ENCODE data around the gene GTF2I.
"Not testable (repeated sequence)": the region's sequence is repeated elsewhere in the genome, so short reads cannot be mapped to it uniquely, and the experiment has no call there.

Gene GTF2I
- 75.4 to 147 (median 107) reads per million in 3 experiments for total RNA-seq

- DNase-seq = no peak
Measured at GRCh38 chr7:74657692-74658177, at the start of gene GTF2I. Gene GTF2I (plus strand): TSS chr7:74657718. CDS start chr7:74689129, 31,411 bp downstream.

- DNase-seq = no peak
Measured at GRCh38 chr7:74612015-74612829, 45.3 kb upstream of the GTF2I start.

- no peak for DNase-seq
Measured at GRCh38 chr7:74615933-74616780, 41.4 kb upstream of the GTF2I start.

GRCh38 chr7:74617180-74617744 is 40.3 kb upstream of the GTF2I start:
- no peak for DNase-seq

GRCh38 chr7:74619235-74619860 is 38.2 kb upstream of the GTF2I start:
- DNase-seq = no peak

GRCh38 chr7:74622228-74622749 is 35.2 kb upstream of the GTF2I start:
- DNase-seq = no peak

GRCh38 chr7:74623135-74623534 is 34.4 kb upstream of the GTF2I start:
- DNase-seq = no peak

- no peak for DNase-seq
Measured at GRCh38 chr7:74625446-74625845, 32.1 kb upstream of the GTF2I start.

- no peak for DNase-seq
Measured at GRCh38 chr7:74627661-74628411, 29.7 kb upstream of the GTF2I start.

GRCh38 chr7:74632505-74632904 is 25.0 kb upstream of the GTF2I start:
- no peak for DNase-seq

- no peak for DNase-seq
Measured at GRCh38 chr7:74633451-74633921, 24.0 kb upstream of the GTF2I start.

GRCh38 chr7:74637745-74638144 is 19.8 kb upstream of the GTF2I start:
- DNase-seq = no peak

- peak; percentile 52 for DNase-seq
Measured at GRCh38 chr7:74650055-74650454, 7.5 kb upstream of the GTF2I start.

- DNase-seq = not testable (repeated sequence)
Measured at GRCh38 chr7:74650493-74651132, 6.9 kb upstream of the GTF2I start.

GRCh38 chr7:74651133-74651504 is 6.4 kb upstream of the GTF2I start:
- not testable (repeated sequence) for DNase-seq

GRCh38 chr7:74653686-74654181 is 3.8 kb upstream of the GTF2I start:
- DNase-seq = no peak

- DNase-seq = no peak
Measured at GRCh38 chr7:74654811-74655210, 2.7 kb upstream of the GTF2I start.

- DNase-seq = no peak
Measured at GRCh38 chr7:74655324-74655723, 2.2 kb upstream of the GTF2I start.

- no peak for DNase-seq
Measured at GRCh38 chr7:74655768-74656440, 1.6 kb upstream of the GTF2I start.

GRCh38 chr7:74656441-74656836 is 1.1 kb upstream of the GTF2I start:
- peak; percentile 48 for DNase-seq
